ENCODE data around the gene POU3F2.

The POU3F2 gene

DNA sequence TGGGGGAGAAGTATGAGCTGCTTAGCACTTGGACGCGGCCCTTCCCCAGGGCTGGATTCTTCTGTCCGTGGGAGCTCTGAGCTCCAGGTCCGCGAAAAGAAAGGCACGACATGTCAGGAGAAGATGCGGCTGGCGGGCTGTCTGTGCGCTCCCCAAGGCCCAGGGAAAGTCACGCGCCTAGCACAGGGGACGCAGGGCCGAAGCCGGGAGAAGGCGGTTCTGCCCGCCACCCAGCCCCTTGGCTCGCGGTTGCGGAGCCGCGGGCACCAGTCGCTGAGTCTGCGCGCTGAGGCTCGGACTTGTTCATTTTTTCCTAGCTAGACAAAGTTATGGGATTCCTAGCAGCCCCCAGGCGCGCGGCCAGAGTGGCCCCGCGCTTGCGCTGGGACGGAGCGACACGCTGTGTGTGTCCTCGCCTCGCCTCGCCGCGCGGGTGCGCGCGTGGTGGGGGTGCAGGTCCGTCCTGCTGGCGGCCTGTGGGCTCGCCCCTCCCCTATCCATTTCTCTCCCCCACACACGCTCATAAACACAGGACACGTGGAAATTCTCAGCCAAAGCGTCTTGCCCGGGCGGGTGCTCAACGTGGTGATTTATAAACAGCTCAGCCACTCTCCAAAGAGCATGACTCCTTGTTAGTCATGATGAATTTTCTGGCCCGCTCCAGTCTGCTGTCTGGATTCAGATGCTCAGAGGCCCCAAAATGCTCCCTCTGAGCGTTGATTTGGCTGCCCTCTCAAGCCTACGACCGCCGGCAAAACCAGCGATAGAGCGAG lies 1.9 kb upstream of the POU3F2 start:
- H3K4me3 ChIP-seq (ENCODE audit: low read depth, low read length), result peak overlapping the region; percentile 69
- H3K27me3 ChIP-seq (ENCODE audit: control insufficient read depth, insufficient read depth, low read length), result peaks cover 93% of the 10 kb centered on the region
- peaks cover 21% of the 10 kb centered on the region for H3K4me1 ChIP-seq (ENCODE audit: control insufficient read depth, insufficient read depth, low read length)
- no peaks in the 10 kb centered on the region for H3K9me3 ChIP-seq (ENCODE audit: control insufficient read depth, insufficient read depth, low read length)
- H3K9ac ChIP-seq (ENCODE audit: low read depth, low read length), result no peak overlapping the region
- no peaks in the 10 kb centered on the region for H3K36me3 ChIP-seq (ENCODE audit: control insufficient read depth, insufficient read depth, low read length)

DNA sequence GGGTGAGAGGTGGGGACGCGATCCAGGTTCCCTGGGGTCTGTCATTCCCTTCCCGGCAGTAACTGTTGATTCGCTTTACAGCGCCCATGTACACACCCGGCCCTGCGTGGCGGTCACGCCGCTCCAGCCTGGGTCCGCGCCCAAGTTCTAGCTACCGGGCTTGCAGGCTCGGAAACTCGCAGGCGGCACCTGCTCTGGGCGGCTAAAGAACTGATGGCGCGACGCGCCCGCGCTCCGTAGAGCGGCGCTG lies 1.4 kb upstream of the POU3F2 start:
- H3K9me3 ChIP-seq (ENCODE audit: control insufficient read depth, insufficient read depth, low read length), result no peaks in the 10 kb centered on the region
- no peak overlapping the region for H3K9ac ChIP-seq (ENCODE audit: low read depth, low read length)
- H3K4me3 ChIP-seq (ENCODE audit: low read depth, low read length), result peak overlapping the region; percentile 69
- H3K27me3 ChIP-seq (ENCODE audit: control insufficient read depth, insufficient read depth, low read length), result peaks cover 93% of the 10 kb centered on the region
- H3K36me3 ChIP-seq (ENCODE audit: control insufficient read depth, insufficient read depth, low read length), result no peaks in the 10 kb centered on the region
- H3K4me1 ChIP-seq (ENCODE audit: control insufficient read depth, insufficient read depth, low read length), result peaks cover 19% of the 10 kb centered on the region

DNA sequence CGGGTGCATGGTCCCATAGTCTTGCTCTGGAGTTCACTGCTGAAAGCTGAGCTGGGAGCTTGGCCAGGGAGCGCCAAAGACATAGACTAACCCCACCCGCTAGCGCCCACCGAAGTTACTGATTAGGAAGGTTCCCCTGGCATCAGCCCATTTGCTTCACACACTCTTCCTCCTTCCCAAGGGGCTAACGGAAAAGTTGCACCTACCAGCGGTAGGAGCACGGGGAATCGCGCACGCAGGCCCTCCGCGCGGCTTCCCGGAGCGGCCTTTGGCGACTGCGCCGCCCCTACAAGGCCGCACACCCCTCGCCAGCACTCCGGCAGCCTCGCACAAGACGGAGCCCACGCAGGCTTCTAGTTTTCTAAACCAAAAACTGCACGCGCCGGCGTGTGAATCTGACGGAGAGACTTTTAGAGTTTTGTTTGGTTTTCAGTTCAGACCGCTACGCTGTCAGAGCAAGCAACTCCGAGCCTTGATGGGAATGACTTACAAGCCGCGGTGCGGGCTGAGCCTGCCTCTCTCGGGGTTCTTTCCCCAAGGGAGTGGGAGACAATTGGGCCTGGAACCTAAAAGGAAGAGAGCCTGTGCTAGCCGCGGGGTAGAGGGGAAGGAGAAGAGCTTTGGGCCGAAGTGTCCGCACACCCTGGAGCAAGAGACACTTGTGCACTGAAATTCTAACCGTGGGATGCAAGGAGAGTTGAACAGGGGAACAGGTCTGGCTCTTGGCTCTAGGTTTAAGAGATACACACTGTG lies 891 bp upstream of the POU3F2 start:
- H3K9ac ChIP-seq (ENCODE audit: low read depth, low read length), result no peak overlapping the region
- H3K9me3 ChIP-seq (ENCODE audit: control insufficient read depth, insufficient read depth, low read length), result no peaks in the 10 kb centered on the region
- peak overlapping the region; percentile 69 for H3K4me3 ChIP-seq (ENCODE audit: low read depth, low read length)
- no peaks in the 10 kb centered on the region for H3K36me3 ChIP-seq (ENCODE audit: control insufficient read depth, insufficient read depth, low read length)
- H3K4me1 ChIP-seq (ENCODE audit: control insufficient read depth, insufficient read depth, low read length), result peaks cover 19% of the 10 kb centered on the region
- H3K27me3 ChIP-seq (ENCODE audit: control insufficient read depth, insufficient read depth, low read length), result peaks cover 93% of the 10 kb centered on the region

DNA sequence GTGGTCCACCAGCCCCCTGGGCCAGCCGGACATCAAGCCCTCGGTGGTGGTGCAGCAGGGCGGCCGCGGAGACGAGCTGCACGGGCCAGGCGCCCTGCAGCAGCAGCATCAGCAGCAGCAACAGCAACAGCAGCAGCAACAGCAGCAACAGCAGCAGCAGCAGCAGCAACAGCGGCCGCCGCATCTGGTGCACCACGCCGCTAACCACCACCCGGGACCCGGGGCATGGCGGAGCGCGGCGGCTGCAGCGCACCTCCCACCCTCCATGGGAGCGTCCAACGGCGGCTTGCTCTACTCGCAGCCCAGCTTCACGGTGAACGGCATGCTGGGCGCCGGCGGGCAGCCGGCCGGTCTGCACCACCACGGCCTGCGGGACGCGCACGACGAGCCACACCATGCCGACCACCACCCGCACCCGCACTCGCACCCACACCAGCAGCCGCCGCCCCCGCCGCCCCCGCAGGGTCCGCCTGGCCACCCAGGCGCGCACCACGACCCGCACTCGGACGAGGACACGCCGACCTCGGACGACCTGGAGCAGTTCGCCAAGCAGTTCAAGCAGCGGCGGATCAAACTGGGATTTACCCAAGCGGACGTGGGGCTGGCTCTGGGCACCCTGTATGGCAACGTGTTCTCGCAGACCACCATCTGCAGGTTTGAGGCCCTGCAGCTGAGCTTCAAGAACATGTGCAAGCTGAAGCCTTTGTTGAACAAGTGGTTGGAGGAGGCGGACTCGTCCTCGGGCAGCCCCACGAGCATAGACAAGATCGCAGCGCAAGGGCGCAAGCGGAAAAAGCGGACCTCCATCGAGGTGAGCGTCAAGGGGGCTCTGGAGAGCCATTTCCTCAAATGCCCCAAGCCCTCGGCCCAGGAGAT lies 1.0 kb downstream of the POU3F2 start:
- Histone ChIP-seq H3K4me3 (ENCODE audit: low read depth, low read length) (peak overlapping the region; percentile 65), H3K9ac (ENCODE audit: low read depth, low read length) (no peak overlapping the region), H3K9me3 (ENCODE audit: control insufficient read depth, insufficient read depth, low read length) (no peaks in the 10 kb centered on the region), H3K36me3 (ENCODE audit: control insufficient read depth, insufficient read depth, low read length) (no peaks in the 10 kb centered on the region), H3K4me1 (ENCODE audit: control insufficient read depth, insufficient read depth, low read length) (peaks cover 11% of the 10 kb centered on the region), H3K27me3 (ENCODE audit: control insufficient read depth, insufficient read depth, low read length) (peaks cover 93% of the 10 kb centered on the region)

DNA sequence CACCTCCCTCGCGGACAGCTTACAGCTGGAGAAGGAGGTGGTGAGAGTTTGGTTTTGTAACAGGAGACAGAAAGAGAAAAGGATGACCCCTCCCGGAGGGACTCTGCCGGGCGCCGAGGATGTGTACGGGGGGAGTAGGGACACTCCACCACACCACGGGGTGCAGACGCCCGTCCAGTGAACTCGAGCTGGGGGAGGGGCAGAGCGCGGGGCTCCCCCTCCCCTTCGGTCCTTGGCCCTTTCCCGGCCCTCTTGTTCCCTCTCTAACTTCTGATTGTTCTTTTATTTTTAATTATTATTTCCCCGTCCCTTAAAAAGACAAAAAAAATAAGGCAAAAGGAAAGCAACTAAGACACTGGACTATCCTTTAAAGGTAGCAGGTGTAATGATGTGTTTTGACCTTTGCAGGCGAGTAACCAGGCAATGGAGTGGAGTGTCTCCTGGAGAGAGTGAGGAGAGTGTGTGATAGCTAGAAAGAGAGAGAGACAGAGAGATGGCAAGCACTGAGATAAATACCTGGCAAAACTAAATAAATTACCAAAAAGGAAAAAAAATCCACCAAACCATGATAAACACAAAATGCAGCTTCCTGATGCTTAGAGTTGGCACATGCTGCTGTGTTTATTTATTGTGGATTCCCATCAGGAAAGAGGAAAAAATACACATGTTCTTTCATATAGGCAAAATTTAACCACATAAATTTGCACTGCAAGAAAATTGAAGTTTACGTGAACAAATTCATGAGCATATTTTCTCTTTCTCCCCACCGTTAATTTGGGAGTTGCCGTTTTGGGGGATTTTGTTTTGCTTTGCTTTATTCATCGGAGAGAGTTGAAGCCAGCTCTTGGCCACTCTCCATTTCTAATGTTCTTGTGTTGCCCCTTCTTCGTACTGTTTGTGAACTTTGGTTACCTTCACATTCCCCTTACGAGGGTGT lies 1.9 kb downstream of the POU3F2 start:
- H3K9ac ChIP-seq (ENCODE audit: low read depth, low read length), result no peak overlapping the region
- peaks cover 93% of the 10 kb centered on the region for H3K27me3 ChIP-seq (ENCODE audit: control insufficient read depth, insufficient read depth, low read length)
- H3K36me3 ChIP-seq (ENCODE audit: control insufficient read depth, insufficient read depth, low read length), result no peaks in the 10 kb centered on the region
- no peaks in the 10 kb centered on the region for H3K9me3 ChIP-seq (ENCODE audit: control insufficient read depth, insufficient read depth, low read length)
- peak overlapping the region; percentile 65 for H3K4me3 ChIP-seq (ENCODE audit: low read depth, low read length)
- peaks cover 11% of the 10 kb centered on the region for H3K4me1 ChIP-seq (ENCODE audit: control insufficient read depth, insufficient read depth, low read length)

DNA sequence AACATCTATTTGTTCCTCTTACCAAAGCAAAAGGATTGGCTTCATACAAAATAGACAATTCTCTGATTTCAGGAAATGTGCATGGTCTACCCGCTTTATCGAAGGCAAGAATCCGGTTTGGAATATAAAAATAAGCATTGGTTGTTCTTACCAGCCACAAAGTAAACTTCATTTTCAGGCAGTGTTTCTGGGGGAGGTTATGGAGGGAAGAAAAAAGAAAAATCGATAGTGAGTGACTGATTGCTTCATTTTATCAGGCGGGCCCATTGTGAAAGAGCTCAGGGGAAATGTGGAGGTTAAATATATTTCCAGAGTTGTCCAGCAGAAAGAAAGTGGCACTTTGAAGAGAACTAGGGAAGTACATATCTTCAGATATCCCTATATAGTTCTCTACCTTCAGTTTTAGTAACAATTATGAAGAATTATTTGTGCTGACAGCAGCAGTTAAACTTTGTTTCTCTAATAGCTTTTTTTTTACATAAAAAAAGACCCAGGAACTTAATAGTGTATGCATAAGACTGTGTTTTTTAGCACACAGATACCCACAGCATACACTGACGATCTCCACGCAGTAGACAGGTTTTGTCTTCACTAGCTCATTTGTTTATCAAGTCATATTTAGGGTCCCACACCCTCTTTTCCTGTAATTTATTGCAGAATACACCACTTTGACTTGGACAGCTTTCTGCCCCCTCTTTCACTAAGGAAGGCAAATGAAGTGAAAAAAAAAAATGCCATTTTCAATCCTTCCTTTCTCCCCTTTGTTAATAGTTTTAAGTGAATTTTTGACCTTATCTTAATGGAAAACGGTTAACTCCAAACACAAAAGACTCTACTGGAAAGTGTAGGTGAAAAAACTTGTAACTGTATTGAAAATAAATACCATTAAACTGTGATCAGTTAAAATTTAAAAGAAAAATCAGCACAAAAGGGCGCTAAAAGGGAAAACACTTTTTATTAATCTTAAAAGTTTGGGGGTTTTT lies 2.9 kb downstream of the POU3F2 start:
- H3K4me1 ChIP-seq (ENCODE audit: control insufficient read depth, insufficient read depth, low read length), result peaks cover 9% of the 10 kb centered on the region
- no peaks in the 10 kb centered on the region for H3K36me3 ChIP-seq (ENCODE audit: control insufficient read depth, insufficient read depth, low read length)
- H3K4me3 ChIP-seq (ENCODE audit: low read depth, low read length), result no peak overlapping the region
- no peaks in the 10 kb centered on the region for H3K9me3 ChIP-seq (ENCODE audit: control insufficient read depth, insufficient read depth, low read length)
- H3K27me3 ChIP-seq (ENCODE audit: control insufficient read depth, insufficient read depth, low read length), result peaks cover 93% of the 10 kb centered on the region
- no peak overlapping the region for H3K9ac ChIP-seq (ENCODE audit: low read depth, low read length)

DNA sequence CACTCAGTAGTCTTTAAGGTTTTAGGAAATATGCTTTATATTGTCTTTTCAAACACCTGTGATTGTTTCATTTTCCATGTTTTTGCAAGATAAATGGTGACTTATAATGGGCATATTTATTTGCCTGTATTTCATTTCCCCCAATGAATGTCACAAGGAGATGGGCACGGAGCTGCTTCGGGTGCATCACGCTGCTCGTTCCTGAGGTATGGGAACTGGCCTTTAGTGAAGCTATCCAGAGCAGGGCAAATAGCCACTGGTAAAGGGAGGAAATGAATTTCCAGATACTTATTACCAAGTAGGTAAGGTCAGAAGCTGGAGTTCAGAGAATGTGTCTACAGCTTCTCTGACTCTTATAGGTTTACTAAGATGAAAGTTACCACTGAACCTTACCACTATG lies 3.7 kb downstream of the POU3F2 start:
- Histone ChIP-seq H3K27me3 (ENCODE audit: control insufficient read depth, insufficient read depth, low read length) (peaks cover 93% of the 10 kb centered on the region), H3K36me3 (ENCODE audit: control insufficient read depth, insufficient read depth, low read length) (no peaks in the 10 kb centered on the region), H3K4me3 (ENCODE audit: low read depth, low read length) (no peak overlapping the region), H3K4me1 (ENCODE audit: control insufficient read depth, insufficient read depth, low read length) (peaks cover 9% of the 10 kb centered on the region), H3K9ac (ENCODE audit: low read depth, low read length) (no peak overlapping the region), H3K9me3 (ENCODE audit: control insufficient read depth, insufficient read depth, low read length) (no peaks in the 10 kb centered on the region)

DNA sequence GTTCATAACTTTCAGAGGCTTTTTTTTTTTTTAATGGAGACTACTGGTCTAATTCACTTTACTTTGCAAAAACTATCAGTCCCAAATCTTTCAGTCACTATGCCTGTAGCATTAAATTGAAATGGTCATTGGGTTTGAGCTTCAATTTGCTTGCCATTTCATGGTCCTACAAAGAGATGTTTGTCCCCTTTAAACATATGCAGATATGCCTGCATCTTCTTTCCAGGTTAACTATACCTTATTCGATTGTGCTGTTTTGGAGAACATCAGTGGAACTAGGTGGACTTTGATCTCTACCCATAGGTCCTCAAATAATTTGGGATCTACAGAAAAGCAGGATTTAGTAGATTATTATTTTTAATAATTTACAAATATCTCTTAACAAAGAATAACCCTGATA lies 4.6 kb downstream of the POU3F2 start:
- H3K9ac ChIP-seq (ENCODE audit: low read depth, low read length), result no peak overlapping the region
- peaks cover 8% of the 10 kb centered on the region for H3K4me1 ChIP-seq (ENCODE audit: control insufficient read depth, insufficient read depth, low read length)
- H3K9me3 ChIP-seq (ENCODE audit: control insufficient read depth, insufficient read depth, low read length), result no peaks in the 10 kb centered on the region
- no peak overlapping the region for H3K4me3 ChIP-seq (ENCODE audit: low read depth, low read length)
- H3K36me3 ChIP-seq (ENCODE audit: control insufficient read depth, insufficient read depth, low read length), result no peaks in the 10 kb centered on the region
- peaks cover 93% of the 10 kb centered on the region for H3K27me3 ChIP-seq (ENCODE audit: control insufficient read depth, insufficient read depth, low read length)

DNA sequence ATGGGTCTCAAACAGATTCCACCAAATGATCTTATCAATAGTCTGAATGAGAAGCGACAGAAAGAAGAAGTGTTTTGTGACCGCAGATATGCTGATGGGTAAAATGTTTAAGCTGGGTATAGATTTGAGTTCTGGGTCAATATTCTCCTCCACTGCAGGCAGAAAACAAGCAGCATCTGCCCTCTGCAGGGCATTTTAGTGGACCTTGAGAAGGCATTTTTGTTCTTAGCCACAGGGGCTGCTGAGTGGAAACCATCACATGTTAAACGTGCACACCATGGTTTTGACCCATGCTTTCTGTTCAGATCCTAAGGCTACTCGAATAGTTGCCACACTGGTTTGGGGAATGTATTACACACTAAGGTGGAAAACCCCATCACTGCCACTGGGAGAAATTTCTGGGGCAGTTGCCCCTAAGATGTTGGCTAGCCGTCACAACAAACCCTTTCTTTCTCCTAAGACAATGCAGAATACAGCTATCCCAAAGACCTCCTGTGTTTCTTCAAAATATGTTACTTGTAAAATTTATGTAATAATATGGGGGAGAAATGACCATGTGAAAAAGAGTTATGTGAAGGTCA lies 5.5 kb downstream of the POU3F2 start:
- Histone ChIP-seq H3K9ac (ENCODE audit: low read depth, low read length) (no peak overlapping the region), H3K4me3 (ENCODE audit: low read depth, low read length) (no peak overlapping the region), H3K4me1 (ENCODE audit: control insufficient read depth, insufficient read depth, low read length) (peaks cover 10% of the 10 kb centered on the region), H3K36me3 (ENCODE audit: control insufficient read depth, insufficient read depth, low read length) (no peaks in the 10 kb centered on the region), H3K27me3 (ENCODE audit: control insufficient read depth, insufficient read depth, low read length) (peaks cover 99% of the 10 kb centered on the region), H3K9me3 (ENCODE audit: control insufficient read depth, insufficient read depth, low read length) (no peaks in the 10 kb centered on the region)

DNA sequence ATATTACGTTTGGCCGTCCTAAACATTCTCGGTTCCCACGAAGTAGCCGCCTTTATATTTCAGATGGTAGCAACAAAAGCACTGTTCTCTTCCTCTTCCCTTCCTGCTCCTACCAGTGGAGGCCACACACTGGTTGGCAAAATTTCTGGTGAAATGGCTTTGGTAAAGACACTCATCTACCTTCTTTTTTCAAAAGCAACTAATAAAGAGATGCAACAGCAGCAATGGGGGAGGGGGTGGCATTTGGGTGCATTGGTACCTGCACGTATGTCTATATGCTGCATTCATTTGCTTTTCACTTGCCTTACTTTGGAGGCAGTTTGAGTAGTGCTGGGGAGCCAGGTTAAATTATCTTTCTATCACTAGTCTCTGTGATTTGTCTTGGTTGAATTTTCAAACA lies 6.0 kb downstream of the POU3F2 start:
- H3K9me3 ChIP-seq (ENCODE audit: control insufficient read depth, insufficient read depth, low read length), result no peaks in the 10 kb centered on the region
- no peak overlapping the region for H3K4me3 ChIP-seq (ENCODE audit: low read depth, low read length)
- peaks cover 10% of the 10 kb centered on the region for H3K4me1 ChIP-seq (ENCODE audit: control insufficient read depth, insufficient read depth, low read length)
- H3K9ac ChIP-seq (ENCODE audit: low read depth, low read length), result no peak overlapping the region
- no peaks in the 10 kb centered on the region for H3K36me3 ChIP-seq (ENCODE audit: control insufficient read depth, insufficient read depth, low read length)
- peaks cover 97% of the 10 kb centered on the region for H3K27me3 ChIP-seq (ENCODE audit: control insufficient read depth, insufficient read depth, low read length)
